NCI-H446 treated with DMSO at 0.1 percent for 48 hours (cell line): ENCODE results near the gene LEKR1.
"Not testable (repeated sequence)": the region's sequence is repeated elsewhere in the genome, so short reads cannot be mapped to it uniquely, and the experiment has no call there.

Source experiments
- DNase-seq: peaks from one replicate; lab custom pipeline; 2025; lab: John Stamatoyannopoulos, UW

The LEKR1 gene

DNA sequence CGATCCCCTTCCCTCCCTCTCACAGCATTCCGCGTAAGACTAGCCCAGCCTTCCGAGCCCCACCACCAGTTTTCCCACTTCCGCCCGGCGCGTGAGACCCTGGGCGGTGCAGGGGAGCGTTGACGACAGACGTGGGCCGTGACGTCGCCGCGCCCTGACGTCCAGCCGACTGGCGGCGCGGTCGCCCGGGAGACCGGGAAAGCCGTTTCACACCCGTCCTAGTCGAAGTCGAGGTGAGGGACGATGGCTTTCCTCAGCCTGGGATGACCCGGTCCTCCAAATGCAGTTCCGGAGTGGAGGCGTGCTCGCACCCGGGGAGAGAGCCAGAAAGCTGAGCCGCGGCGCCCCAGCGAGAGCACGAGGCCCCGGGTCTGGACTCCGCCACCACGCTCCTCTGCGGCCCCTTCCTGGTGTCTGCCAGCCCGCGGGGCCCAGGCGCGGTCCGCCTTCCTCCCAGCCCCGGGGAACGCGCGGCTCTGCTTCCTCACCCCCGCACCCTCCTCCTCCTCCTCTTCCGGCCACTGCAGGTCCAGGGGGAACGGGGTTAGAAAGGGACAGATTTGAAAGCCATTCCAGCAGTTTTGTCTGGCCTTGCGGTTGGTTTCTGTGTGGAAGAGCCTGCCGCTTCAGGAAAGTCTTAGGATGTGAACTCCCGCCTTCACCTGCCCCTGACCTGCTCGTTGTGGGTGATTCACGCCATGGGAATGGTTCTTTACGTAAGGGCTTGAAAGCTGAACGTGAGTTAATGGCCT, at the start of gene LEKR1:
Gene LEKR1, plus strand, starts transcription at position 210 of the 752 bp plus-strand sequence. CDS start 2,977 bp downstream, outside the sequence.
- DNase-seq: peak; percentile 77

GRCh38 chr3:156776871-156777270, 49.3 kb upstream of the LEKR1 start:
- no peak for DNase-seq

GRCh38 chr3:156781310-156782230, 44.6 kb upstream of the LEKR1 start:
- no peak for DNase-seq

GRCh38 chr3:156782319-156782718, 43.8 kb upstream of the LEKR1 start:
- DNase-seq: no peak

DNA sequence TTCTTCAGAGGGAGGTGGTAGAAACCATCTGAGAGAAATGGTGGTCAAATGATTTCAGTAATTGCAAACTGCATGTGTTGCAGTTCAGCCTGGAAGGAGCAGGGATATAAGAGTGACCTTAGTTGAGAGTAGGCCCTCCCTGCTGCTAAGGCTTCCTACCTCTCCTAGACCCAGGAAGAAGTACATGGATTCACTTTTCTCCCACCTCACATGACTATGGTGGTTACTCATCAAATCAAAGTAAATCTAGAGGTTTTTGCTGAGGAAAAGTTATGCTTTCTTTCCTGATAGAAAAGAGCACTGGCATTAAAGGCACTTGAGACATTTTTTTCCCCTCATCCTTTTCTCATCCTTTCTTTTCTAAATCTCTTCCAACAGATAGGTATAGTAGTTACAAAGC, 43.2 kb upstream of the LEKR1 start:
- DNase-seq: no peak

- DNase-seq: no peak
Measured at GRCh38 chr3:156787001-156787400, 39.2 kb upstream of the LEKR1 start.

GRCh38 chr3:156787926-156788663, 38.1 kb upstream of the LEKR1 start:
- DNase-seq: no peak

GRCh38 chr3:156788846-156789245, 37.3 kb upstream of the LEKR1 start:
- DNase-seq: no peak

GRCh38 chr3:156790156-156790555, 36.0 kb upstream of the LEKR1 start:
- no peak for DNase-seq

GRCh38 chr3:156792114-156792513, 34.0 kb upstream of the LEKR1 start:
- DNase-seq: no peak

- DNase-seq: no peak
Measured at GRCh38 chr3:156792536-156792935, 33.6 kb upstream of the LEKR1 start.

- DNase-seq: no peak
Measured at GRCh38 chr3:156792945-156793344, 33.2 kb upstream of the LEKR1 start.

DNA sequence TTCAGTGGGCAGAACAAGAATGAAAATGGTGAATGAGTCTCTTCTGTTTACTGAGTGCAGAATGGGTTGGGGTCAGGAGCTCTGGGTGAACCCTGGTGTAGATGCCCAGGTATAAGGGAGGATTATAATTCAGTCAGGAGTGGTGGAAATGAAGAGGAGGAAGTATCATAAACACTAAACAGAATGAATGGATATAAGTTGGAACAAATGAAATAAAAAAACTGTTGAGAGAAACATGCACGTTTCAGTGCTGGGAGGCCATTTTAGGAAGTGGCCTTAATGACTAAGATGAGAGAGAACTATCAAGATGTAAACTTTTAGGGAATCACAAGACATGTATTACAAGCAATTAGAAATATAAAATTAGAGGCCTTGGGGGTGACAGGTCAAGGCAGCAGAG, 32.8 kb upstream of the LEKR1 start:
- no peak for DNase-seq

- DNase-seq: no peak
Measured at GRCh38 chr3:156793851-156794250, 32.3 kb upstream of the LEKR1 start.

DNA sequence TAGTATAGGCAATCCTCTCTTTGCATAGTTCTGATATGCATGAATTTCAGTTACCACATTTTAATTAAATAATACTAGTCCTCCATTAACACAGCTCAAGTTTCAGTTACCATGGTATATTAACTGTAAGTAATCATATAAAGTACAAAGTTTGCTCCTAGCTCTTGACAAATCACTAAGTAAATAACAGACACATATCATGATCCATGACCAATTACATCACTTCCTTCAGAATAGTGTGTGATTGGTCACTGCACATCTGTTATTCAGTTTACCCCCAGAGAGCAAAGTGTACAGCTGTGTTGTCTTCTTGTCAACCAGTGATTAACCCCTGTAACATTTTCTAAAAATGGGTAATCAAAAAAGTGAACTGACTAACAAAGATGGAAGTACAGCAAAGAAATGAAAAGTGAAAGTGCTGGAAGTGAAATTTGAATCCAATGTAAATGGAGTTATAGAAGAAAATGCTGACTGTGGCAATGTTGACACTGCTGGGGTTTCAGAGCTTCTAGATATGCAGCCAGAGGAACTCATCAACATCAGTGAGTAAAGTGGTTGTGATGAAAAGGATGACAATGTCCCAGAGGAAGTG, 30.2 kb upstream of the LEKR1 start:
- no peak for DNase-seq

DNA sequence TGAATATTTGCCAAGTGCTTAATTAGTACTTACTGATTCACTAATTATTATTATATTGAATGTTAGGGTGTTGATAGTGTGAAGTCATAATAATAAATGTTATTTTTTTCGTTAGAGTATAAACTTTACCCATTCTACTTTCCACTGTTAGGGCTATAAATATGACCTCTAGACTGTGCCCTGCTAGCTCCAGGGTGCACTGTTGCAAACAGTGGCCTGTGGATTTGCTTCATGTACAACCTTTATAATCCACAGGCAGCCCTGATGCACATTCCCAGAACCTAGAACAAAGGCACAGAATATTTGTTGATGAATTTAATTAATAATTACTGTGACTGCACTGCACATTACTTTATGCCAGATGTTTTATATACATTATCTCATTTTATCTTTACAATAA, 28.8 kb upstream of the LEKR1 start:
- no peak for DNase-seq

DNA sequence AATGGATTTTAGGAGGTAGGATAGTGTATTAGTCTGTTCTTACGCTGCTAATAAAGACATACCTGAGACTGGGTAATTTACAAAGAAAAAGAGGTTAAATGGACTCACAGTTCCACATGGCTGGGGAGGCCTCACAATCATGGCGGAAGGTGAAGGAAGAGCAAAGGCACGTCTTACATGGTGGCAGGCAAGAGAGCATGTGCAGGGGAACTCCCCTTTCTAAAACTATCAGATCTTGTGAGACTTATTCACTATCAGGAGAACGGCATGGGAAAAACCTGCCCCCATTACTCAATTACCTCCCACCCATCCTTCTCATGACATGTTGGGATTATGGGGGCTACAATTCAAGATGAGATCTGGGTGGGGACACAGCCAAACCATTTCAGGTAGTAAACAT, 25.9 kb upstream of the LEKR1 start:
- DNase-seq: not testable (repeated sequence)

- no peak for DNase-seq
Measured at GRCh38 chr3:156801746-156802145, 24.4 kb upstream of the LEKR1 start.

DNA sequence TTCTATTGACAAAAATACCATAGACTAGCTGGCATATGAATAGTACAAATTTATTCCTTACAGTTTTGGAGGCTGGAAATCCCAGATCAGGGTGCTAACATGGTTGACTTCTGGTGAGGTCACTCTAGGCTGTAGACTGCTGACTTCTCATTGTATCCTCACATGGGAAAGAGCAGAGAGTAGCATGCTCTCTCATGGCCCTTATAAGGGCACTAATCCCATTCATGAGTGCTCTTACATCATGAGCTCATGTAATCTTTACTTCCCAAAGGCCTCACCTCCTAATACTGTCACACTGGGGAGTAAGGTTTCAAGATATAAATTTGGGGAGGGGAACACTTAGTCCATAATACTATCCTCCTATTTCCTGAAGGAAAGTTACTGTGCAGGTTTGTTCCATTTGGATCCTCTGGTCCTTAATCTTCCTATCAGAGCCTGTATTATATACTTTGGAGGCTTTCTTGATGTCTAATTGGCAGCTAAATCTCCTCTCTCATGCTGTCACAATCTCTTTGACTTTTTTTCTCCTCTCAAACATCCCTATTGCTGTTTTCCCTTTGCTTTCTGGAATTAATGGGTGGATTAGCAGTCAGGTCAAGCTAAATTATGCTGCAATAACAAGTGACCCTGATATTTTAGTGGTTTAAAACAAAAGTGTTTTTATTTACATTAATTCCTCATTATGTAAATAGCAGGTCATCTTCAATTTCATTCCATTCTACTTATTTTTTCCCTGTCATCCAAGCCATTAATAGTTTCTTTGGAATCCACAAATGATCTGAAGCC, 23.1 kb upstream of the LEKR1 start:
- no peak for DNase-seq

GRCh38 chr3:156803952-156804741, 22.0 kb upstream of the LEKR1 start:
- no peak for DNase-seq
